GM19395 (cell line): ENCODE results near the gene CYP11A1.
A peak's percentile ranks its signal among the peaks of the same experiment; 100 is the strongest.
"Not testable (repeated sequence)": the region's sequence is repeated elsewhere in the genome, so short reads cannot be mapped to it uniquely, and the experiment has no call there.

ENCODE experiments used
- ATAC-seq: cut with Tn5 transposase; IDR thresholded peaks from one replicate; pipeline ENCODE4 v1.9.1; 2021; ENCODE audit warnings: mild to moderate bottlenecking, moderate library complexity; ENCODE audit not compliant: unreplicated experiment

CYP11A1 gene

DNA sequence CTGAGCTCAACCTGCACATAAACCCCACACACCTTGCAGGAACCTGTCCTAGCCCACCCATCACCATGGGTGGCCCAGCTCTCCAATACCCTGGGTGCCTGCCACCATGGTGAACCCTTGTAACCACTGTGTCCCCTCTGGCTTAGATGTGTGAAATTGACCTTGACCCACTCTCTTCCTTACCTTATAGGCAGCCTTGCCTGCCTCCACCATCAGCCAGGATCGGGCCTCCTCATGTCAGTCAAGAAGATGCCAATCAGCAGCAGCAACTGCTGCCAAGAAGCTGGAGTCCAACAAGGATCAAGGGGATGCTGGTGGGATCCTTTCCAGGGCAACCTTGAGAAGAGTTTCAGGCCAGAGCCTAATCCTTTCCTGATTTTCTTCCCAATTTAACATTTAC, 8.8 kb upstream of the CYP11A1 start:
- ATAC-seq, result no peak

DNA sequence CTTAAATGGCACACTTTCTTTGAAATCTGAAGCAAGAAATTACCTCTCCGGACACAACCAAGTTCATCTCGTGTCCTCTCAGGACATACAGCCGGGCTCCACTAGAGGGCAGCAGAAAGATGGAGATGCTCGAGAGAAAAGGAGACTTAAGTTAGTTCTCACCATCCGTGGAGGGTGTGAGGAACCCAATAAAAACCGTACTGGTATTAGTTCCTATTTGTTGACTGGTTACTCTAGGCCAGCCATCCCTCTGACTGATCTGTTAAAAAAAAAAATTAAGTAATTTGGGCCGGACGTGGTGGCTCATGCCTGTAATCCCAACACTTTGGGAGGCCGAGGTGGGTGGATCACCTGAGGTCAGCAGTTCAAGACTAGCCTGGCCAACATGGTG, 7.9 kb upstream of the CYP11A1 start:
- peak; percentile 42 for ATAC-seq

- peak; percentile 15 for ATAC-seq
These were observed 7.3 kb upstream of the CYP11A1 start for GRCh38 chr15:74374648-74375302.

GRCh38 chr15:74373731-74374647, 6.5 kb upstream of the CYP11A1 start:
- peak; percentile 70 for ATAC-seq

GRCh38 chr15:74373056-74373650, 5.7 kb upstream of the CYP11A1 start:
- ATAC-seq, result no peak

DNA sequence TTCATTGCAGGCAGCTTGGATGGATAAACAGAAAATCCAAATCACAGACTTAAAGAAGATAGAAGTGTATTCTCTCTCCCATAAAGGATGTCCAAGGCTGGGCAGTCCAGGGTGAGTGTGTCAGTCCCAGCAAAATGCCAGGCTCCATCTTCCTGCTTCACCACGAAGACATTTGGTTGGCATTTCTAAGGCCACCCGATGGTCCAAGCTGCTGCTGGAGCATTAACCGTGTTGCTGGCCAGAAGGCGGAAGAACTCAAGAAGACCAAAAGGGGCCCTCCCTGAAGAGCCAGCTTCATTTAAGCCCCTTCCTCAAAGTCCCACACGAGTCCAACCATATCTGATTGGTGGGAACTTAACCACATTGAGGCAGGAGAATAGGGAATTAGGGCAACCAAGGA, 3.0 kb upstream of the CYP11A1 start:
- no peak for ATAC-seq

- no peak for ATAC-seq
These were observed 2.3 kb upstream of the CYP11A1 start for GRCh38 chr15:74369756-74370155.

DNA sequence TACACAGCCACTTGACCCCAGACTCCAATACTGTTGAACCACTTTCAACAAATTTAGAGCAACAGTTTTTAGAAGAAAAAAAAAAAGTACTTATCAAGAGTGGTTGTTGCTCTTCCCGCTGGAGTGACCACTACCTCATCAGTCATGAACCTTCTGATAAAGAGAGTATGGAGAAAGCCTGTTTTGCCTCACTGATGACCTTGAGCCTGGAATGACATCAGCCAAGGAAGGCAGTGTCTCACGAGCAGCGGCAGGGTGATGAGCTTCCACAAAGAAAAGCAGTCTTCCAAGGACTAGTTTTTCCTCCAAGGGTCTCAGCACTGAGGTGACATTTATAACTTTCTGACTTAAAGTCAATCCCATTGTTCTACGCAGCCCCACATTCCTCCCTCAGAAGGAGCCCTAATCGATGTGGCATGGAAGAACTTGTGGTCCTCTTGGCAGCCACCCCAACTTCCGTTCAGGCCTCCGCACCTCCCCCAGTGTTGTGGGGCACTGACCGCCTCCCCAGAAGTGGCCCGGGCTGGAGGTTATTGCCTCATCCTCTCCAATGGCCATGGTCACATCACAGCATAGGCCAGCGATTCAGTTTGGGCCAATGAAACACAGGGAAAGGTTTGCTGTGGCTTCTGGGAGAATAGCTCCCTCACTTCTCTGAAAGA, 1.8 kb upstream of the CYP11A1 start:
- no peak for ATAC-seq

DNA sequence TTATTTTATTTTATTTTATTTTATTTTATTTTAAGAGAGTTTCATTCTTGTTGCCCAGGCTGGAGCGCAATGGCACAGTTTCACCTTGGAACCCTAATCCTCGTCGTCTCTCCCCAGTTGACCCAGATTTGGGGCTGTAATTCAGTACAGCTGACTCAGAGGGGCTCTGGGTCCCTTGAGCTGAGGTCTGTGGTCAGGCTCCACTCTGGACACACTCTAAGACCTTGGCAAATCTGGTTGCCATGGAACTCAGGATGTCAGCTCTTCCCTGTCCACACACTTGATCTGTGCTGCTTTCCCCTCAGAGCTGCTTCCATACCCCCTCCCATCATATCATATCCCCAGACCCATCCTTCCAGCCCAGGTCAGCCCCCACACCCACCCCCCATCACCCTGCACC, 675 bp upstream of the CYP11A1 start:
- ATAC-seq, result no peak

GRCh38 chr15:74365598-74366445, 1.6 kb downstream of the CYP11A1 start:
- no peak for ATAC-seq

- ATAC-seq, result no peak
These were observed 2.4 kb downstream of the CYP11A1 start for GRCh38 chr15:74364936-74365597.

GRCh38 chr15:74362482-74362881, 5.0 kb downstream of the CYP11A1 start:
- ATAC-seq, result no peak

DNA sequence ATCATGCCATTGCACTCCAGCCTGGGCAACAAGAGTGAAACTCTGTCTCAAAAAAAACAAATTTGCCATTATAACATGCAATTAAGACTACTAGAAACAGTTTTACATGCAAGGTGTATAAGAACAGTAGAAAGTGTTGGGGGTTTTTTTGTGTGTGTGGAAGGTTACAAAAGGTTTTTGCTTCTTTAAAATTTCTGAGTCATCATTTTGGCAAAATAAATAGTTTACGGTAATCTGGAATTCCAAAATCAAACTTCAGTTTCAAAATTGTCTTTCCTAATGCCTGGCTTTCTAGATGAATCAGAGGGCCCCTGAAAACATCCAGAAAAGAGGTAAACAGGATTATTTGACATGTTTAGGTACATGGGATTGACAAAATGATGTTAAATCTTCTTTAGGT, 6.6 kb downstream of the CYP11A1 start:
- ATAC-seq, result not testable (repeated sequence)

- not testable (repeated sequence) for ATAC-seq
These were observed 8.1 kb downstream of the CYP11A1 start for GRCh38 chr15:74359376-74359775.

GRCh38 chr15:74357514-74357913, 9.9 kb downstream of the CYP11A1 start:
- not testable (repeated sequence) for ATAC-seq

GRCh38 chr15:74356050-74356449, 11.4 kb downstream of the CYP11A1 start:
- ATAC-seq, result not testable (repeated sequence)

- ATAC-seq, result not testable (repeated sequence)
These were observed 13.5 kb downstream of the CYP11A1 start for GRCh38 chr15:74353992-74354391.

DNA sequence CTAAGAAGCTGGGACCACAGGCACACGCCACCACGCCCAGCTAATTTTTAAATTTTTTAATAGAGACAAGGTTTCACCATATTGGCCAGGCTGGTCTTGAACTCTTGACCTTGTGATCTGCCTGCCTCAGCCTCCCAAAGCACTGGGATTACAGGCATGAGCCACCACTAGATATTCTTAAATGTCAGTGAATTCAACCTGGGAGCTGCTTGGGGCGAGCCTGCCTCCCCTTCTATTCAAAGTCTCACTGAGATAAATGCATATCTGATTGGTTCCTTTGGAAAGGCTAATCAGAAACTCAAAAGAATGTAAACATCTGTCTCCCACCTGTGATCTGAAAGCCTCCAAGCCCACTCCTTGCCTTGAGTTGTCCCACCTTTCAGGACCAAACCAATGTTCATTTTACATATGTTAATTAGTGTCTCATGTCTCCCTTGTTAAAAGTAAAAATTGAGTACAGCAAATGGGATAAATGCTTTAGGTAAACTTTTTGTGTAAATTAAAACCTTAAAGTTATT, 15.0 kb downstream of the CYP11A1 start:
- no peak for ATAC-seq

DNA sequence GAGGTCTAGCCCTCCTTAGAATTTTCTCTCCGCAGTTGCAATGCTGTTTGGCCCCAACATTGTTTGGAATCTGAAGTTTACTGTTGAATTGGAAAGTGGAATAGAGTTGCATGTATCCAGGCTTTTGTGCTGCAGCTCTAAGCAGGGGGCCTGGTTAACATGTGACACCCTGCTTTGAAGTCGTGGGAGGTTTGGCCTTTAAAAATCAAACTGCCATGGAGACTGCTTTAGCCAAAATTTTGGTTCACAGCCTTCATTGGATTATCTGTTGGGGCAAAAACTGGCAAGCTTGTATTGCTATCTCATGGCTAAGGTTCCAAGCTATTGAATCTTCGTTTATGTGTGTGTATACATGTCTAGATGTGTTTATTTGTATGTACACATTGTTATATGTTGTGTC, 15.8 kb downstream of the CYP11A1 start:
- ATAC-seq, result no peak
